Measurements from ENCODE around the gene NOS2. TPM values are rescaled to one million over a fixed set of nuclear protein-coding genes. Genes with fewer than 3 reads are reported as not detected.

The NOS2 gene
- total RNA-seq, 2 donors from 2014 or later: not detected

DNA sequence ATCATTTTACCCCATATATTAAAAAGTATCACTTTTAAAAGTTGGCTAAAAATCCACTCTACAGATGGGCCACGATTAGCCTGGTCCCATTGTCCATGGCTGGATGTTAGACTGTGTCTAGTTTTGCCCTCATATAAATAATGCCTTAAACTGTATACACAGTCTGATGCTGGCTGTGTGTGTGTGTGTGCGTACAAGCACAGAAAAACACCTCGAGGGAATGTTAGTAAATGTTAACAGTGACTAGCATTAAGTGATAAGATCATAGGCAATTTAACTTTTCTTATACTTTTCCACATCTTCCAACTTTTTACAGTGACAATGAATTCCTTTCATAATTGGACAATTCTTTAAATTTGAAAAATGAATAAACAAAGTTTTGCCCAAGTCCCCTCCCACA, 8.2 kb downstream of the NOS2 start:
- H3K36me3 Mint-ChIP-seq: no peaks in the 10 kb centered on the region
- no peak for DNase-seq (ENCODE audit: low spot score)
- H3K27ac Mint-ChIP-seq: no peak overlapping the region
- ATAC-seq: no peak
- H3K4me1 Mint-ChIP-seq (ENCODE audit: low read depth in 2 of 2): peaks cover 6 to 7% of the 10 kb centered on the region in 2 donors
- H3K4me3 Mint-ChIP-seq: no peak overlapping the region
- peaks cover 35 to 43% of the 10 kb centered on the region in 2 donors for H3K27me3 Mint-ChIP-seq
- H3K9me3 Mint-ChIP-seq: no peaks in the 10 kb centered on the region

DNA sequence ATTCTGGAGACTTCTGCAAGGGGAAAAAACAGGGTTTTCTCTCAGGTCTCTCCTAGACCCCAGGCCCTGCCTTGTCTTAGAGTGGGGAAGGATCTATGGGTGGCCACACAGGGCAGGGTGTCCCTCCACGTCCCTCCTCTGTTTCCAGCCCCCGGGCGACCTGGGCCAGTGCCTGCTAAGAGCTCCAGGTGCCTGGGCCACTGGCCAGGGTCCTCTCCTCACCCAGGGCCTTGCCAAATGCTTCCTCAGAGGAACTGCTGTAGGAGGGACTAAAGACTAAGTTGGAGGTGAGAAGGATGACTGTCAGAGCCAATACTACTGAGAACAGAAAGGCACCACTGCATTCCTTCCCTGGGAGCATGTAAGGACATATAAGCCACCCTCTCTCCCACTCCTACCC, 11.4 kb downstream of the NOS2 start:
- Mint-ChIP-seq H3K27me3 (peaks cover 12 to 16% of the 10 kb centered on the region in 2 donors), H3K36me3 (no peaks in the 10 kb centered on the region), H3K9me3 (no peaks in the 10 kb centered on the region), H3K27ac (no peak overlapping the region), H3K4me1 (ENCODE audit: low read depth in 2 of 2) (peaks cover 3 to 5% of the 10 kb centered on the region in 2 donors), H3K4me3 (no peak overlapping the region)
- ATAC-seq (no peak), DNase-seq (ENCODE audit: low spot score) (no peak)

DNA sequence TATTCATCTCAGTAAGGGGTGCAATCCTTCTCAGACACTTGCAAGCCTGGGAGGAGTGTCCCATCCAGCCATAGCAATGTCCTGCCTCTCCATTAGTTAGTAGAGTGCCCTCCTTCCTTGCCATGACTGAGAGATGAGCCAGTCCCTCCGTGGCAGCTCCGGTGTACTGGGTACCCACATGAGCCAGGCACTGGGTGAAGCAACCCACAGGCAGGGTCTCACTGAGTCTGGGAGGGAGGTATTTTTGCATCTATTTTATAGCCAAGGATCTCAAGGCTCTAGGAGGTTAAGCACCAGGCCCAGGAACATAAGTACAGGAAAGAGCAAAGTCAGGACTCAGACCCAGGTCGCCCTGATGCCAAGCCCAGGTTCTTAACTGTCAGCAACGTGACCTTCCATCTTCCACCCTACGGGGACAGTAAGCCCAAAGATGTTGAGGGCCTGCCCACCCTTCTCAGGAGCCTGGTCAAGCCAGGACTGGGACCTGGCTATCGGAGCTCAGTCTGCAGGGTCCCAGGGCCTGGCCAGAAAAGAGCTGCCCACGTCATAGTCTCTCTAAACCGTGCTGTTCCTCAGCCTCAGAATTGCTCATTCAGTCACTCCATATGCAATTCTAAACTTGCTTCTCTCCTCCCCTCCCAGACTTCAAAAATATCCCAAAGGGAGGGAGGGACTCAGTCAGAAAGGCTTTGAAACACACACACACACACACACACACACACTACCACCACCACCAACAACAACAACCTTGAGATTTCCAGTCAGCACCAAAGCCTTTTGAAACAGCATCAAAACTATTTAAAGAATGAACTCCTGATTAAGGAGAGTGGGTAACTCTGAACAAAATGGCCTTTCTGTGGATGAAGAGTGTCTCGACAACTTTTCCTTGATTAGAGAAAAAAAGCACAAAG, 16.6 kb downstream of the NOS2 start:
- H3K36me3 Mint-ChIP-seq: no peaks in the 10 kb centered on the region
- ATAC-seq (no peak), DNase-seq (ENCODE audit: low spot score) (no peak)
- H3K27me3 Mint-ChIP-seq: peaks cover 3 to 10% of the 10 kb centered on the region in 2 donors
- H3K4me1 Mint-ChIP-seq (ENCODE audit: low read depth in 2 of 2): no peaks in the 10 kb centered on the region
- no peak overlapping the region for H3K27ac Mint-ChIP-seq
- no peak overlapping the region for H3K4me3 Mint-ChIP-seq
- no peaks in the 10 kb centered on the region for H3K9me3 Mint-ChIP-seq

DNA sequence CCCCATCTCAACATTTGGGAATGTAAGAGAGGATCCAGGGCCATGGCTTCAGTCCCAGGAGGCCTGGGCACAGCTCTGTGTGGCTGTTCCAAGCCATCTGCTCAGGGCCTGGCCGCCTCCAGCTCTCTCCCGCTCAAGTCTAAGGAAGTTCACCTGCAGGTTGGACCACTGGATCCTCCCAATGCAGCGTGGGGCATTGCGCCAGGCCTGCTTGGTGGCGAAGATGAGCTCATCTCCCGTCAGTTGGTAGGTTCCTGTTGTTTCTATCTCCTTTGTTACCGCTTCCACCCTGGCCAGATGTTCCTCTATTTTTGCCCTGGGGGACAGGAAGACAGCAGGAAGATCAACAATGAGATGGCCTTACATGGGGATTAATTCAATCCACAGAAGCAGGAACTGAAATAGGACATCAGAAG, 17.5 kb downstream of the NOS2 start:
- Mint-ChIP-seq H3K4me3 (no peak overlapping the region), H3K27ac (no peak overlapping the region), H3K27me3 (peaks cover 3 to 10% of the 10 kb centered on the region in 2 donors), H3K36me3 (no peaks in the 10 kb centered on the region), H3K4me1 (ENCODE audit: low read depth in 2 of 2) (no peaks in the 10 kb centered on the region), H3K9me3 (no peaks in the 10 kb centered on the region)
- DNase-seq (ENCODE audit: low spot score): no peak
- no peak for ATAC-seq

DNA sequence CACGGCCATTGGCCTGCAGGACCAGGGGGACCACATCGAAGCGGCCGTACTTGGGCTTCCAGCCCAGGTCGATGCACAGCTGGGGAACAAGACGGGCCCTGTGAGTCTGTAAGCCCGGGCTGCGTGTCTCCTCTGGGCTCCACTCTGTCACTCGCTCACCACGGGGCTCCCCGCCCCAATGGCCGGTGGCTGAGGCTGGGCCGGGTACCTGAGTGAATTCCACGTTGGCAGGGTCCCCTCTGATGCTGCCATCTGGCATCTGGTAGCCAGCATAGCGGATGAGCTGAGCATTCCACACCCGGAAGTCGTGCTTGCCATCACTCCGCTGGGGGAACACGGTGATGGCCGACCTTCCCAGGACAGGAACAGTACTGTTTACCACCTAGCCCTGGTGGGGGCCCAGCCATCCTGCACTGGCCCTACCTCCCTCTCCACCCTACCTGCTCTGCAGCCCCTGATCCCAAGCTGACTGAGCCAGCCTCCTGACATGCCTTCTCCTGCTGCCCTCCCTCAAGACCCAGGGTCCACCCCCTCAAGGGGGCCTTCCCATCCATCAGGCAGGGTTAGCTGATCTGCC, 19.4 kb downstream of the NOS2 start:
- Mint-ChIP-seq H3K27ac (no peak overlapping the region), H3K4me1 (ENCODE audit: low read depth in 2 of 2) (no peaks in the 10 kb centered on the region), H3K27me3 (peaks cover 3 to 10% of the 10 kb centered on the region in 2 donors), H3K4me3 (no peak overlapping the region), H3K36me3 (no peaks in the 10 kb centered on the region), H3K9me3 (no peaks in the 10 kb centered on the region)
- ATAC-seq (no peak), DNase-seq (ENCODE audit: low spot score) (no peak)

DNA sequence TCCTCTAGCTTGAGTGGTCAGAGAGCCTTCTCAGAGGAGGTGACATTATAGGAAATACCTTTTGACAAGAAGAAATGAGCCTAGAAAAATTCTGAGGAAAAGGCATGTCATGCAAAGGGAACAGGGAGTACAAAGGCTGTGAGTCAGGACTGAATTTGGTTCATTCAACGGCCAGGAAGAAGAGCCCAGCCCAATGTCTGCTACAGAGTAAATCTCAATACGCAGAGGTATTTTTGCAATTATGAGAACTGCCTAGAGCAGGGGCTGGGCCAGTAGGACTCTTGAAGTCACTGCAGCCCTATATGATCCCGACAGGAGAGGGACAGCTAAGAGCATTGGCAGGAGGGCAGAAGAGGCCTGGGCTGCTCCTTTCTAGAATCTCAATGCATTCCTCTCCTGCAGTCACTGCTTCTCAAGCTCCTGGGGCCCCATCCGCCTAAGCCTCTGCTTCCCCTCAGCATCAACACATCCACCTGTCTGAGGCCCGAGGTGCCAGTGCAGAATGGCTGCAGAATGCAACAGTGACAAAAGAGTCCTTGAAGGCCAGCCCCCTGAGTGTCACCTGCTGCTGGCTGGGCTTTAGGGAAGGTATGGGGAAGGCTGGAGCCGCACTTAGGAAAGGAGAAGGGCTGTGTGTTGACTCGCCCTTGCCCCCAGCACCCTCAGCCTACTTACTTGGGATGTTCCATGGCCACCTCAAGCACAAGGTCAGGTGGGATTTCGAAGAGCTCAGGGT, 20.1 kb downstream of the NOS2 start:
- ATAC-seq (no peak), DNase-seq (ENCODE audit: low spot score) (no peak)
- Mint-ChIP-seq H3K27ac (no peak overlapping the region), H3K9me3 (no peaks in the 10 kb centered on the region), H3K36me3 (no peaks in the 10 kb centered on the region), H3K4me1 (ENCODE audit: low read depth in 2 of 2) (no peaks in the 10 kb centered on the region), H3K4me3 (no peak overlapping the region), H3K27me3 (peaks cover 3 to 10% of the 10 kb centered on the region in 2 donors)

DNA sequence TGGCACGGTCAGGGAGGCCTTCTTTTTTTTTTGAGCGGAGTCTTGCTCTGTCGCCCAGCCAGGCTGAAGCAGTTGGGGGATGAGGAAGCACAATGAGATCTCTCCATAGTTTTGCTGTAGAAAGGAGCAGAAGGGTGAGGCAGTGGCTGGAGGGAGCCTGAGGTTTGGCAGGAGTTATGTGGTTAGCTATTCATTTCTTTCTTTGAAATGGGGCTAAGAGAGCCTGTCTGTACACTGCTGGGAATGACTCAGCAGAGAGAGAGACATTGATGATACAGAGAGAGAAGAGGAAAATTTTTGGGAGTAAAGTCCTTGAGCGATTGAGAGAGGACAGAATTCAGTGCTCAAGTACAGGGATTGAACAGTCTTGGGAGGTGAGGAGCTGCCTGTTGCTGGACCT, 22.1 kb downstream of the NOS2 start:
- H3K27ac Mint-ChIP-seq: no peak overlapping the region
- no peaks in the 10 kb centered on the region for H3K4me1 Mint-ChIP-seq (ENCODE audit: low read depth in 2 of 2)
- peak in 1 of 2 donors; percentile 29 for ATAC-seq

DNA sequence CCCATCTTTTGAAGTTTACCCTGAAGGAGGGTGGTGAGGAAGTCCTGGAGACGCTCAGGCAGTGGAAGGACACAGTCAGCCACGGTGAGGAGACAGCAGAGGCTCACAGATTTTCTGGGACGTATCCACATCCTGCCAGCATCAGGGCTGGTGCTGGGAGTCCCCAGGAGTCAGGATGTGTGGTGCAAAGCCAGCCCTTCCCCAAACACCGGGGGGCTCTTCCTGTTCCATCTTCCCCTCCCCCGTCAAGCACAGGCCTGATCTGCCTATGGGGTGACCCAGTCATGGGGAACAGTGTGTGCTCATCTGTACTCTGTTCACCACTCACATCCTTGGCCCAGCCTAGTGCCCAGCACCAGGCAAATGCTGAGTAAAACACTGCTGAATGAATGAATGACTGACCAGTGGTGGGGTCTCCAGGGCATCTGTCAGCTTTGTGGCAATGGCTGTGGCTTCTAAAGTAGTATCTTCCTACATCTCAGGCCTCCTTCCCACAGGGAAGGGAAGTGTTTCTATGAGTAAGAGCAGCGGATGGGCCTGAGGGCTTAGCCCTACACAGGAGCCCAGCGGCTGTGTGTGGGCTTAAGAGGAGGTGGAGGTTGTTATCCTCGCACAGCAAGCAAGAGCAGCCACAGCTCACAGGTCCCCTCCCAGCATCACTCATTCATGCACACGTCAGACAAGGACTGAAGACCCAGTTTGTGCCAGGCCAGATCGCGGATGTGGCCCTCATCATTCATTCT, 23.3 kb downstream of the NOS2 start:
- ATAC-seq: no peak
- H3K27me3 Mint-ChIP-seq: peaks cover 0 to 6% of the 10 kb centered on the region in 2 donors
- no peaks in the 10 kb centered on the region for H3K36me3 Mint-ChIP-seq

More for the DNA sequence above, 22.1 kb downstream of the NOS2 start:
- DNase-seq (ENCODE audit: low spot score): no peak
- Mint-ChIP-seq H3K4me3 (no peak overlapping the region), H3K9me3 (no peaks in the 10 kb centered on the region), H3K36me3 (no peaks in the 10 kb centered on the region), H3K27me3 (peaks cover 0 to 10% of the 10 kb centered on the region in 2 donors)

DNA sequence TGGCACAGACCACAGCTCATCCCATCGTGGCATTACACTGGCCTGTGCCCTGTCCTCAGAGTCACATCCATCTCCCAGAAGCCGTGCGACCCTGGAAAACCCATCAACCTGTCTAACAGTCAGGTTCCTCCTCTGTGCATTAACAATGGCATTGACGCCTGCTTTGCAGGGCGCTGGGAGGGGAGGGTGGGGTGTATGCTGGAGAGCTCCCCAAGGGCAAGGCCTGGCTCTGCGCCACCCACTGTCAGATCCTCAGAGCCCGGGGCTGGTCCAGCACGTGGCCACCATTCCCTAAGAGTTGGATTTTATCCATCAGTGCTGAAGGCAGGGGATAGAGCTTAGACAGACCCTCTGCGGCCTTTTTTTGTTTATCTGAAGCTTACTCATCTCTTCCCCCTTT, 28.7 kb downstream of the NOS2 start:
- Mint-ChIP-seq H3K4me3 (no peak overlapping the region), H3K27me3 (no peaks in the 10 kb centered on the region), H3K27ac (no peak overlapping the region), H3K9me3 (no peaks in the 10 kb centered on the region), H3K36me3 (no peaks in the 10 kb centered on the region), H3K4me1 (ENCODE audit: low read depth in 2 of 2) (no peaks in the 10 kb centered on the region)
- no peak for ATAC-seq
- DNase-seq (ENCODE audit: low spot score): no peak

More for the DNA sequence above, 23.3 kb downstream of the NOS2 start:
- DNase-seq (ENCODE audit: low spot score): no peak
- H3K4me3 Mint-ChIP-seq: no peak overlapping the region
- no peaks in the 10 kb centered on the region for H3K9me3 Mint-ChIP-seq
- H3K4me1 Mint-ChIP-seq (ENCODE audit: low read depth in 2 of 2): no peaks in the 10 kb centered on the region
- H3K27ac Mint-ChIP-seq: no peak overlapping the region

DNA sequence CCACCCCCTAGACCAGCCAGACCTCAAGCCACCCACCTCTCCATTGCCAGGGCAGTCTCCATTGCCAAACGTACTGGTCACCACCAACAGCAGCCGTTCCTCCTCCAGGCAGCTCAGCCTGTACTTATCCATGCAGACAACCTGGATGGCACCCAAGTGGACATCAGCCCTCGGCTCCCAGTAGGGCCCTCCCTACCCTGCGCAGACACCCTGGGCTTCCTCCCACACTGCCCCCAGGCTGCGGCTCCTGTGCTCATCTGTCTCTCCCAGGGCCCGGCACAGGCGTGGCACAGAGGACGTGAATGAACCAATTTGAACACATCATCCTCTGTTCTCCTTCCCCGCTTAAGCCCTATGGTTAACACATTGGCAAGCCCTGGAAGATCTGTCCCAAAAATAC, 29.5 kb downstream of the NOS2 start:
- no peaks in the 10 kb centered on the region for H3K36me3 Mint-ChIP-seq
- no peak for DNase-seq (ENCODE audit: low spot score)
- ATAC-seq: peak in 1 of 2 donors; percentile 21
- no peak overlapping the region for H3K27ac Mint-ChIP-seq
- no peak overlapping the region for H3K4me3 Mint-ChIP-seq
- no peaks in the 10 kb centered on the region for H3K9me3 Mint-ChIP-seq
- H3K4me1 Mint-ChIP-seq (ENCODE audit: low read depth in 2 of 2): no peaks in the 10 kb centered on the region
- H3K27me3 Mint-ChIP-seq: no peaks in the 10 kb centered on the region

DNA sequence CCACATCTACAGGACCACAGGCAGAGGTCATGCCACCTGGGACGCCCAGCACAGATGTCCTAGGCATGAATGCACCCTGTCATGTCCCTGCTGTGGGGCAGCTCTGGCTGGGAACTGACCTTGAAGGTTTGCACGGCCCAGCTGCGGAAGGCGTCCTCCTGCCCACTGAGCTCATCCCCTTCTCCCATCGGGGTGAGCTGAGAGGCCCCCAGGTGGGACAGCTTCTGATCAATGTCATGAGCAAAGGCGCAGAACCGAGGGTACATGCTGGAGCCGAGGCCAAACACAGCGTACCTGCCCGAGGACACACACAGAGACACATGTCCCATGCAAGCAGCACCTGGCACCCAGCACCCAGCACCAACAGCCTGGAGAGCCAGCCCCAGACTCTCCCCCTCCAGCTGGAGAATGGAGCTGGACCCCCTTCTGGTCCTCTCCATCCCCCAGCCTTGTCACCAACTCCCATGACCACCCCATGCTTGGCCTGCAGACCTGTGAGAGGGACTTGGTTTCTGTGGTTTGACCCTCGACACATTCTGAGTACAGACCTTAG, 31.4 kb downstream of the NOS2 start:
- no peaks in the 10 kb centered on the region for H3K36me3 Mint-ChIP-seq
- H3K27me3 Mint-ChIP-seq: no peaks in the 10 kb centered on the region

DNA sequence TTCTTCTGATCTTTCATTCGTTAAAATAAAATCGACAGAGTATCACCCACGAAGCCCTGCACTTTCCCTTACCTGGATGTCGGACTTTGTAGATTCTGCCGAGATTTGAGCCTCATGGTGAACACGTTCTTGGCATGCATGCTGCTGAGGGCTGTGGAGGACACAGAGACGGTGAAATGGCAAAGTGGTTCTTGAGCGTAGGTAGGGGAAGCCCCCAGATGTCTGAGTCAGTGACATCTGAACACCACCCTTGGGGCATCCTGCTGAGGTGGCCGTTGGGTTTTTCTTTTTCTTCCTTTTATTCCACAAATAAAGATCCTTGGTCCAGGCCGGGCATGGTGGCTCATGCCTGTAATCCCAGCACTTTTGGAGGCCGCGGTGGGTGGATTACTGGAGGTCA, 33.9 kb downstream of the NOS2 start:
- H3K27me3 Mint-ChIP-seq: peaks cover 0 to 2% of the 10 kb centered on the region in 2 donors
- no peaks in the 10 kb centered on the region for H3K9me3 Mint-ChIP-seq
- H3K4me3 Mint-ChIP-seq: no peak overlapping the region
- H3K4me1 Mint-ChIP-seq (ENCODE audit: low read depth in 2 of 2): no peaks in the 10 kb centered on the region
- no peak overlapping the region for H3K27ac Mint-ChIP-seq
- ATAC-seq (no peak), DNase-seq (ENCODE audit: low spot score) (no peak)
- H3K36me3 Mint-ChIP-seq: no peaks in the 10 kb centered on the region

More for the DNA sequence above, 31.4 kb downstream of the NOS2 start:
- no peaks in the 10 kb centered on the region for H3K9me3 Mint-ChIP-seq
- no peaks in the 10 kb centered on the region for H3K4me1 Mint-ChIP-seq (ENCODE audit: low read depth in 2 of 2)
- H3K27ac Mint-ChIP-seq: no peak overlapping the region
- H3K4me3 Mint-ChIP-seq: no peak overlapping the region
- DNase-seq (ENCODE audit: low spot score): no peak
- ATAC-seq: no peak

DNA sequence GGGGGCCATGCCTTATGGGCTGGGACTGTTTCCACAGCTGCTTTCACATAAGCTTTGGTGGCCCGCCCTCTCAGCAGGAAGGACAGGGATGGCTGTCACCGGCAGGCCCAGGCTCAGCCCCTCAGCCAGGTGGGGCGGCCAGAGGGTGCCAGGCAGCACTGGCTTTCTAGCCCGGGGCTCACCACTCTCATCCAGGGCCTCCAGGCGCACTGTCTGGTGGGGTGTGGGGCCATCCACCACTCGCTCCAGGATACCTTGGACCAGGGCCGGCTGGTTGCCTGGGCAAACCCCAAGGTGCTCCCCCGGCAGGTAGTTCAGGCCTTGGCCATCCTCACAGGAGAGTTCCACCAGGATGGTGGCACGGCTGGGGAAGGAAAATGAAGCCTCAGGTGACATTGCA, 35.0 kb downstream of the NOS2 start:
- H3K4me3 Mint-ChIP-seq: no peak overlapping the region
- H3K36me3 Mint-ChIP-seq: no peaks in the 10 kb centered on the region
- DNase-seq (ENCODE audit: low spot score): no peak
- no peaks in the 10 kb centered on the region for H3K4me1 Mint-ChIP-seq (ENCODE audit: low read depth in 2 of 2)
- no peak for ATAC-seq
- peaks cover 0 to 2% of the 10 kb centered on the region in 2 donors for H3K27me3 Mint-ChIP-seq
- no peak overlapping the region for H3K27ac Mint-ChIP-seq
- no peaks in the 10 kb centered on the region for H3K9me3 Mint-ChIP-seq
